ENCODE results near the gene UQCRHL. TPM values are rescaled to one million over a fixed set of nuclear protein-coding genes. Genes with fewer than 3 reads are reported as not detected.

The UQCRHL gene
- total RNA-seq, 5 donors from 2014 or later (not counting 1 experiment from before 2014, with no cell fraction given): 0.68 to 1.3 (median 1.1) TPM

DNA sequence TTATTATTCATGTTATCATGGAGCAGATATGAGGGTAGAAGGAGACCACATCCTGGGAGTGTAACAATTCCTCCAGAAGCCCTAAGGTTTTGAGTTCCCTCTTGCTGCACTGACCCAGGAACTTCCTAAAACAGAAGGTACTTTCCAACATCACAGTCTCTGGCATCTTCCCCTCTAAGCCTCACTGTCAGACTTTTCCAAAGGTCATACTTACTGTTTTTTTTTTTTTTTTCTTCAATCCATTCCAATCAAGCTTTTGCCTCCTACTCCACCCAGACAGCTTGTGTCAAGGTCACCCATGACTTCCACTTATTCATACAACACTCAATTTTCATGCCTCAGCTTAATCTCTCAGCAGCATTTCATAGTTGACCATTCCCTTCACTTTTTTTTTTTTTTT lies 18.4 kb upstream of the UQCRHL start:
- H3K9me3 ChIP-seq: no peaks in the 10 kb centered on the region
- H3K4me1 ChIP-seq (ENCODE audit: control insufficient read depth in 1 of 2, extremely low read depth in 1 of 2, insufficient read depth in 2 of 2, low read length in 2 of 2): peaks cover 0 to 7% of the 10 kb centered on the region in 2 experiments
- no peak overlapping the region for H3K27ac ChIP-seq (ENCODE audit: low read length)
- Mint-ChIP-seq H3K36me3 (no peaks in the 10 kb centered on the region), H3K4me3 (no peak overlapping the region), H3K27ac (no peak overlapping the region), H3K9me3 (no peaks in the 10 kb centered on the region), H3K27me3 (no peaks in the 10 kb centered on the region), H3K4me1 (peaks cover 10 to 20% (median 13%) of the 10 kb centered on the region in 3 donors)
- ChIA-PET POLR2A (no interaction called here), CTCF (interaction anchor here in 1 of 2 donors (0.6 kb wide), 2 partner anchors 30 to 63 kb away, joined by 3 to 9 read pairs; no protein-coding TSS in a partner anchor)
- H3K4me3 ChIP-seq (ENCODE audit: control insufficient read depth in 1 of 2, extremely low read depth in 1 of 2, low read length in 1 of 2): no peak overlapping the region
- no peaks in the 10 kb centered on the region for H3K27me3 ChIP-seq (replicated peaks in 1 of 2; ENCODE audit: control insufficient read depth in 2 of 2, extremely low read depth in 1 of 2, insufficient read depth in 2 of 2, low read length in 1 of 2)
- no peaks in the 10 kb centered on the region for H3K36me3 ChIP-seq (ENCODE audit: control insufficient read depth in 2 of 2, extremely low read depth in 1 of 2, insufficient read depth in 1 of 2, low read length in 1 of 2)
- DNase-seq: no peak
- no peak for ATAC-seq (replicated peaks in 1 of 4)

DNA sequence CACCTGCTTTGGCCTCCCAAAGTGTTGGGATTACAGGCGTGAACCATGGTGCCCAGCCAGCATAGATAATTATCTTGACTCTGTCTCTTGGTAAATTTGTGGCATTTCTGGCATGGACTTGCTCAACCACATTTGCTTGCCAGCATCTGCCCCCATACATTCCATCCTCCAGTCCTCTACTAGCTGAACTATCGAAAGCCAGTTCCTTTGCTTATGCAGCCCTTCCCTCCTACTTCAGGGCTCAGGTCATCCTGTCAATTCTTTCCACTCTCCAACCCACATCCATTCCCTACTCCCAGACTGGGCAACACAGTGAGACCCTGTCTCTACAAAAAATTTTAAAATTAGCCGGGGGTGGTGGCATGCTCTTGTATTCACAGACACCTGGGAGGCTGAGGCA lies 13.0 kb upstream of the UQCRHL start:
- Histone ChIP-seq H3K27me3 (replicated peaks in 1 of 2; ENCODE audit: control insufficient read depth in 2 of 2, extremely low read depth in 1 of 2, insufficient read depth in 2 of 2, low read length in 1 of 2) (no peaks in the 10 kb centered on the region), H3K4me3 (ENCODE audit: control insufficient read depth in 1 of 2, extremely low read depth in 1 of 2, low read length in 1 of 2) (no peak overlapping the region), H3K36me3 (ENCODE audit: control insufficient read depth in 2 of 2, extremely low read depth in 1 of 2, insufficient read depth in 1 of 2, low read length in 1 of 2) (no peaks in the 10 kb centered on the region), H3K4me1 (ENCODE audit: control insufficient read depth in 1 of 2, extremely low read depth in 1 of 2, insufficient read depth in 2 of 2, low read length in 2 of 2) (no peaks in the 10 kb centered on the region), H3K9me3 (no peaks in the 10 kb centered on the region), H3K27ac (ENCODE audit: low read length) (no peak overlapping the region)
- Mint-ChIP-seq H3K36me3 (no peaks in the 10 kb centered on the region), H3K4me3 (no peak overlapping the region), H3K27ac (no peak overlapping the region), H3K4me1 (peaks cover 3 to 6% (median 4%) of the 10 kb centered on the region in 3 donors), H3K27me3 (no peaks in the 10 kb centered on the region), H3K9me3 (no peaks in the 10 kb centered on the region)
- DNase-seq (no peak), ATAC-seq (replicated peaks in 1 of 4) (no peak)
- POLR2A ChIA-PET: no interaction called here
- WGBS (ENCODE audit: insufficient coverage): 91% methylated on average over 1 of the region's 3 CpGs
- CTCF ChIA-PET: no interaction called here

DNA sequence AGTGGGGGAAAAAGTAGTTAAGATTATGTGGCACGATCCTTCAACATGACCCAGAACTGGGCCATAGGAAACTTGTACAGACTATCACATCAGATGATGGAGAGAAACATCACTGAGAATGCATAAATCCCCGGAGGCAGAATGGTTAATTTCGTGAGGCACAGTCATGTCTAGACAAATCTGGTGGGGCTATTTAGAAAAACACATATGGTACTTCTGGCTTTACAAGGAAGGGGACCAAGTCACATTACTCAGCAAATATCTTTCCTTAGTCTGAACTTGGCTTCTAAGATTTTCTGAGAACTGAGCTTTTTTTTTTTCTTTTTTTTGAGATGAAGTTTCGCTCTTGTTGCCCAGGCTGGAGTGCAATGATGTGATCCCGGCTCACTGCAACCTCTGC lies 9.2 kb upstream of the UQCRHL start:
- Mint-ChIP-seq H3K4me3 (no peak overlapping the region), H3K27me3 (no peaks in the 10 kb centered on the region), H3K4me1 (peaks cover 4 to 6% (median 5%) of the 10 kb centered on the region in 3 donors), H3K36me3 (no peaks in the 10 kb centered on the region), H3K9me3 (no peaks in the 10 kb centered on the region), H3K27ac (no peak overlapping the region)
- H3K27ac ChIP-seq (ENCODE audit: low read length): no peak overlapping the region
- H3K36me3 ChIP-seq (ENCODE audit: control insufficient read depth in 2 of 2, extremely low read depth in 1 of 2, insufficient read depth in 1 of 2, low read length in 1 of 2): no peaks in the 10 kb centered on the region
- WGBS (ENCODE audit: insufficient coverage): 100% methylated on average over 1 of the region's 5 CpGs
- ATAC-seq (replicated peaks in 1 of 4) (no peak), DNase-seq (no peak)
- ChIA-PET CTCF (interaction anchor here (0.6 to 1.6 kb wide), 3 partner anchors 13 to 32 kb away, joined by 3 to 6 read pairs (median 3); no protein-coding TSS in a partner anchor), POLR2A (interaction anchor here in 1 of 2 donors (0.6 kb wide), 1 partner anchor 98 kb away, joined by 3 read pairs; no protein-coding TSS in a partner anchor)
- H3K4me3 ChIP-seq (ENCODE audit: control insufficient read depth in 1 of 2, extremely low read depth in 1 of 2, low read length in 1 of 2): no peak overlapping the region
- H3K4me1 ChIP-seq (ENCODE audit: control insufficient read depth in 1 of 2, extremely low read depth in 1 of 2, insufficient read depth in 2 of 2, low read length in 2 of 2): no peaks in the 10 kb centered on the region
- no peaks in the 10 kb centered on the region for H3K9me3 ChIP-seq
- H3K27me3 ChIP-seq (replicated peaks in 1 of 2; ENCODE audit: control insufficient read depth in 2 of 2, extremely low read depth in 1 of 2, insufficient read depth in 2 of 2, low read length in 1 of 2): no peaks in the 10 kb centered on the region

DNA sequence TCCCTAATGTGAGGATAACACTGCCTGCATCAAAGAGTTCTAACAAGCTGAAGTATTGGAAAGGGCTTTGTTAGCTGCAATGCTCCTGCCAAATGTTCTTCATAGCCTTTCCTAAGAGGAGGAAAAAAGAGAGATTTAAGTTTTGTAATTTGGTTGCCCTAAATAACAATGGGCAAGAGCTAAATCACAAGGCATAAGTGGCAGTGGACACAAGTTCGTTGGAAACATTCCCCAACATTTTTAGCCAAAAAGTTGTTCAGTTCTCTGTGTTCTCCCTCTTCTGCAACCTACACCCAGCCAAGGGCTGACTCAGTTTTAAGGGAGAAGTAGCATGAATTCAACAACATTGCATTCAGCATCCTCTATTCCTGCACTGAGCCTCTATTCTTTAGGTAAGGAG lies 2.6 kb upstream of the UQCRHL start:
- ATAC-seq (replicated peaks in 1 of 4) (no peak), DNase-seq (no peak)
- CTCF ChIA-PET: interaction anchor here in 1 of 2 donors (0.6 to 0.7 kb wide), 2 partner anchors 36 to 217 kb away, joined by 4 to 6 read pairs; no protein-coding TSS in a partner anchor
- POLR2A ChIA-PET: no interaction called here
- no peaks in the 10 kb centered on the region for H3K4me1 Mint-ChIP-seq
- no peak overlapping the region for H3K27ac ChIP-seq (ENCODE audit: low read length)
- H3K9me3 ChIP-seq: no peaks in the 10 kb centered on the region
- no peak overlapping the region for H3K4me3 Mint-ChIP-seq
- H3K9me3 Mint-ChIP-seq: no peaks in the 10 kb centered on the region
- no peak overlapping the region for H3K4me3 ChIP-seq (ENCODE audit: control insufficient read depth in 1 of 2, extremely low read depth in 1 of 2, low read length in 1 of 2)
- H3K27me3 ChIP-seq (replicated peaks in 1 of 2; ENCODE audit: control insufficient read depth in 2 of 2, extremely low read depth in 1 of 2, insufficient read depth in 2 of 2, low read length in 1 of 2): no peaks in the 10 kb centered on the region
- no peaks in the 10 kb centered on the region for H3K36me3 ChIP-seq (ENCODE audit: control insufficient read depth in 2 of 2, extremely low read depth in 1 of 2, insufficient read depth in 1 of 2, low read length in 1 of 2)
- no peaks in the 10 kb centered on the region for H3K36me3 Mint-ChIP-seq
- no peaks in the 10 kb centered on the region for H3K27me3 Mint-ChIP-seq
- H3K4me1 ChIP-seq (ENCODE audit: control insufficient read depth in 1 of 2, extremely low read depth in 1 of 2, insufficient read depth in 2 of 2, low read length in 2 of 2): no peaks in the 10 kb centered on the region
- WGBS (ENCODE audit: insufficient coverage): no CpG with 5 or more reads among the region's 1 CpG
- H3K27ac Mint-ChIP-seq: no peak overlapping the region

DNA sequence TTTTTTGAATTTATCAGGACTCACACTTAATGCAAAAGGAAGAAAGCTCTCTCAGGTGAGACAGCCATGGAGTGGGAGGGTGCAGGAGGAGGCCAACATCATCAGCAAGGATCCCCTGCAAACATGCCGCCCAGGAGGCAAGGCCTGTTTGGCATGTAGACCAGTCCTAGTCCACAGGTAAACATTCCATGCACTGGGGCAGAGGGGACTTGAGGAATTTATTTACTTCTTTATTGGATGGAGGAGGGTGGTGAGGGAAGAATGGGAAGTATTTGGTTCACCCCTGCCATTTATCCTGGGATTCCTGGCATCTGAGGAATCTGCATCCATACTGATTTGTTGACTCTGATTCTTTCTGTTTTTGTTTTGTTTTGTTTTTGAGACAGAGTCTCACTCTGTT lies 1.5 kb upstream of the UQCRHL start:
- Mint-ChIP-seq H3K4me3 (no peak overlapping the region), H3K36me3 (no peaks in the 10 kb centered on the region), H3K4me1 (no peaks in the 10 kb centered on the region), H3K27ac (no peak overlapping the region), H3K9me3 (no peaks in the 10 kb centered on the region), H3K27me3 (no peaks in the 10 kb centered on the region)
- DNase-seq (no peak), ATAC-seq (replicated peaks in 1 of 4) (no peak)
- ChIA-PET POLR2A (no interaction called here), CTCF (no interaction called here)
- no peak overlapping the region for H3K4me3 ChIP-seq (ENCODE audit: control insufficient read depth in 1 of 2, extremely low read depth in 1 of 2, low read length in 1 of 2)
- H3K27me3 ChIP-seq (replicated peaks in 1 of 2; ENCODE audit: control insufficient read depth in 2 of 2, extremely low read depth in 1 of 2, insufficient read depth in 2 of 2, low read length in 1 of 2): no peaks in the 10 kb centered on the region
- H3K36me3 ChIP-seq (ENCODE audit: control insufficient read depth in 2 of 2, extremely low read depth in 1 of 2, insufficient read depth in 1 of 2, low read length in 1 of 2): no peaks in the 10 kb centered on the region
- H3K9me3 ChIP-seq: no peaks in the 10 kb centered on the region
- 80% methylated on average over 1 of the region's 1 CpG for WGBS (ENCODE audit: insufficient coverage)
- H3K27ac ChIP-seq (ENCODE audit: low read length): no peak overlapping the region
- H3K4me1 ChIP-seq (ENCODE audit: control insufficient read depth in 1 of 2, extremely low read depth in 1 of 2, insufficient read depth in 2 of 2, low read length in 2 of 2): no peaks in the 10 kb centered on the region

DNA sequence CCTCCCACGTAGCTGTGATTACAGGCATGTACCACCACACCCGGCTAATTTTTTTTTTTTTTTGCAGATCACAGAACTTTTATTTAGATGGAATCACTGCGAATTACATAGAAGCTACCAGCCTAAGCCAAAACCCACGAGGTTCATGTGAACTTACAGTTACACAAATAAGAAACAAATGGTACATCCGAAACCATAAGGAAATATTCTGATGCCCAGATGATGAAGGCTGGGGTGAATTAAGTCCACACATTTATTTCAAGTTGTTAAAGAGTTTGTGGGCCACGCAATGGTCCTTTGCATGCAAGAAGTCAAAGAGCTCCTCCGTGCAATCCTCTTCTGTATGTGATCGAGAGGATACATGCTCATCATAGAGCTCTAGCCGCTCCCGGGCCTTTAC lies 328 bp downstream of the UQCRHL start:
- Histone ChIP-seq H3K27ac (ENCODE audit: low read length) (no peak overlapping the region), H3K4me1 (ENCODE audit: control insufficient read depth in 1 of 2, extremely low read depth in 1 of 2, insufficient read depth in 2 of 2, low read length in 2 of 2) (no peaks in the 10 kb centered on the region), H3K9me3 (no peaks in the 10 kb centered on the region), H3K27me3 (replicated peaks in 1 of 2; ENCODE audit: control insufficient read depth in 2 of 2, extremely low read depth in 1 of 2, insufficient read depth in 2 of 2, low read length in 1 of 2) (peaks cover 0 to 2% of the 10 kb centered on the region in 2 experiments), H3K4me3 (ENCODE audit: control insufficient read depth in 1 of 2, extremely low read depth in 1 of 2, low read length in 1 of 2) (no peak overlapping the region), H3K36me3 (ENCODE audit: control insufficient read depth in 2 of 2, extremely low read depth in 1 of 2, insufficient read depth in 1 of 2, low read length in 1 of 2) (no peaks in the 10 kb centered on the region)
- Mint-ChIP-seq H3K9me3 (no peaks in the 10 kb centered on the region), H3K27me3 (peaks cover 1% of the 10 kb centered on the region in 2 donors), H3K27ac (no peak overlapping the region), H3K36me3 (no peaks in the 10 kb centered on the region), H3K4me3 (no peak overlapping the region), H3K4me1 (no peaks in the 10 kb centered on the region)
- CTCF ChIA-PET: interaction anchor here (0.5 to 1.0 kb wide), 4 partner anchors 8 to 408 kb away, joined by 3 read pairs; no protein-coding TSS in a partner anchor
- POLR2A ChIA-PET: no interaction called here
- DNase-seq (no peak), ATAC-seq (replicated peaks in 1 of 4) (no peak)
- WGBS (ENCODE audit: insufficient coverage): 94% methylated on average over 6 of the region's 10 CpGs

DNA sequence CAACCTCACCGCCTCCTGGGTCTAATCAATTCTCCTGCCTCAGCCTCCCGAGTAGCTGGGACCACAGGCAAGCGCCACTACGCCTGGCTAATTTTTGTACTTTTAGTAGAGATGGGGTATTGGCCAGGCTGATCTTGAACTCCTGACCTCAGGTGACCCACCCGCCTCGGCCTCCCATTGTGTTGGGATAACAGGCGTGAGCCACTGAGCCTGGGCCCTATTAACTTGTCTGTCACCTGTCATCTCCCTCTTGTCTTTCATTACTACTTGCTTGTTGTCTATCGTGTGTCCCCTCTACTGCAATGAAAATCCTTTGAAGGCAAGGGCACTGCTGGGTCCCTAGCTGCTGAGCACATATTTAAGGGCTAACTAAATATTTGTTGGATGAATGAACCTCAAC lies 3.4 kb downstream of the UQCRHL start:
- Histone ChIP-seq H3K9me3 (no peaks in the 10 kb centered on the region), H3K4me3 (ENCODE audit: control insufficient read depth in 1 of 2, extremely low read depth in 1 of 2, low read length in 1 of 2) (no peak overlapping the region), H3K4me1 (ENCODE audit: control insufficient read depth in 1 of 2, extremely low read depth in 1 of 2, insufficient read depth in 2 of 2, low read length in 2 of 2) (no peaks in the 10 kb centered on the region), H3K36me3 (ENCODE audit: control insufficient read depth in 2 of 2, extremely low read depth in 1 of 2, insufficient read depth in 1 of 2, low read length in 1 of 2) (no peaks in the 10 kb centered on the region), H3K27ac (ENCODE audit: low read length) (no peak overlapping the region), H3K27me3 (replicated peaks in 1 of 2; ENCODE audit: control insufficient read depth in 2 of 2, extremely low read depth in 1 of 2, insufficient read depth in 2 of 2, low read length in 1 of 2) (peaks cover 0 to 20% of the 10 kb centered on the region in 2 experiments)
- 89% methylated on average over 4 of the region's 8 CpGs for WGBS (ENCODE audit: insufficient coverage)
- DNase-seq (no peak), ATAC-seq (replicated peaks in 1 of 4) (no peak)
- Mint-ChIP-seq H3K27me3 (peaks cover 7 to 10% of the 10 kb centered on the region in 2 donors), H3K27ac (no peak overlapping the region), H3K4me3 (no peak overlapping the region), H3K9me3 (no peaks in the 10 kb centered on the region), H3K4me1 (no peaks in the 10 kb centered on the region), H3K36me3 (no peaks in the 10 kb centered on the region)
- ChIA-PET POLR2A (no interaction called here), CTCF (no interaction called here)

Data from T-cell (primary cell).